Endometrium (tissue), 2 donors: ENCODE data around the gene ATXN1.

Experiments
- FAIRE-seq: peaks from 2 replicates; lab custom pipeline; 2012; peaks lifted over from hg19 to GRCh38; lab: Jason Lieb, UNC
- donor health status: control.
- donor health status: control.

Gene ATXN1

GRCh38 chr6:16742116-16742515, 19.1 kb downstream of the ATXN1 start:
- FAIRE-seq: peak; percentile 65

GRCh38 chr6:16741112-16742016, 19.9 kb downstream of the ATXN1 start:
- FAIRE-seq: no peak

DNA sequence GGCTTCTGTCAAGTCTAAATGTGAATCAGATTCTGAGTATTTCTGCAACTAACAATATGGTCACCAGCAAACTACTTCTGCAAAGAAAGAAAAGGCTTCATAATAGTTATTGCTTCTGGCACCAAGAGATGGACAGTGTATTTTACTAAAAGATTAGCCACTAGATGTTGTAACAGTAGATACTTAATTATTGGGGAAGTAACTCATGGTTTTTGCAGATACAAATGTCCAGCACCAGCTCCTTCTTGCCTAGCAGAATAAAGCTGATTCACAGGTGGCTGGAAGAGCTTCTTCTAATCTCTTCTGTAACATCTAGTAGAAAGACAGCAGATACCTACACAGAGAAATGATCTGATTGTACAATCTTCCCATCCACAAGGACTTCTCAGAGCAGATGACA, 21.2 kb downstream of the ATXN1 start:
- FAIRE-seq: no peak

- FAIRE-seq: no peak
Observed at GRCh38 chr6:16739329-16739801, 21.9 kb downstream of the ATXN1 start.

- FAIRE-seq: no peak
Observed at GRCh38 chr6:16737925-16738324, 23.3 kb downstream of the ATXN1 start.

DNA sequence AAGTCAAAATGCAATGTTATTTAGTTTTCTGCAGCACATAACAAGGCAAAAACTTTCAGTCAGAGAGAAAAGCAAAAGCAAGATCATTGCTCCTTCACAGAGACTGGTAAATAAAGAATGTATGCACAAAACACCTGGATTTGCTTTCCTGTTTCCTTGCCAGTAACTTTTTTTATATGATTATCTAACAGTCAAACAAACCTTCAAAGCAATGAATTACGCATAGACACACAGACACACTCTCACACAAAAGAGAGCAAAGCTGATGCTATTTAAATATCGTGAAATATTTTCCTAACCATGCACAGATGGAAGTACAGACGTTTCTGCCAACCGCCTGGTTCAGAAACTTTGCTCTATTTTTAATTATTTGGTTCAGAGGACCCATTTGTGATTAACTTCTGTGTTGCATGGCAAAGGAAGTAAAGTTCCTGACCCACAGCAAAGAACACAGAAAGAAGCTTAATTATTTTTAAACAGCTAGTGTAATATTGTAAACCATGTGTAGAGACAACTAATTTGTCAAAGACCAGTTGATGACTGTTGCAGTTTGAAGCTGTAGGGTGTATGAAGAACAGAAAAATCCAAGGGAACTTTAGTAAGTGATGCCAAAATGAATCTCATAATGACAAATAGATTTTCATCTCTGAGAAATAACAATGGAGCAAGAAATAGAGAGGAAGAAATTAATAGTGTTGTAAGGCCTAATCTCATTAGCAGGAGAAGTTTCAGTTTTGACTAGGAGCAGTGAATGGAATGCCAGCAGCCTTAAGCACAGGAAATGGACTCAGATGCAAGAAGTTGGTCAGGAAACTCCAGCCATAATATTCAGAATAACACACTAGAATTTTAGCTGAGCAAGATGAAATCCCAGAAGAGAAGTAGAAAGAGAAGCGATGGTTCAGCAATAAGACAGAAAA, 24.1 kb downstream of the ATXN1 start:
- FAIRE-seq: peak; percentile 58

- FAIRE-seq: no peak
Observed at GRCh38 chr6:16735014-16735413, 26.2 kb downstream of the ATXN1 start.

DNA sequence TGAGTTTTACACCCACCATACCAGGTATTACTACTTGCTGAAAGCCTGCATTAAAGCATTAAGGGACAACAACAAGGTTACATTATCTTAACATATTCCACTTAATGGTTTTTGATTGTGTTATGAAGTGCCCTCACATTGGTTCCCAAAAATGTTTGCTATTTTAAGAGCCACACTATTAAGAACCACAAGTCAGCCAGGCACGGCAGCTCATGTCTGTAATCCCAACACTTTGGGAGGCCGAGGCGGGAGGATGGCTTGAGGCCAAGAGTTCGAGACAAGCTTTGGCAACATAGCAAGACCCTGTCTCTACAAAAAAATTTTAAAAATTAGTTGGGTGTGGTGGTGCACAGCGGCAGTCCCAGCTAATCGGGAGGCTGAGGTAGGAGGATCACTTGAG, 28.2 kb downstream of the ATXN1 start:
- FAIRE-seq: no peak

- FAIRE-seq: peak; percentile 35
Observed at GRCh38 chr6:16731478-16732051, 29.7 kb downstream of the ATXN1 start.

GRCh38 chr6:16730738-16731477, 30.4 kb downstream of the ATXN1 start:
- no peak for FAIRE-seq

GRCh38 chr6:16729744-16730143, 31.5 kb downstream of the ATXN1 start:
- no peak for FAIRE-seq

DNA sequence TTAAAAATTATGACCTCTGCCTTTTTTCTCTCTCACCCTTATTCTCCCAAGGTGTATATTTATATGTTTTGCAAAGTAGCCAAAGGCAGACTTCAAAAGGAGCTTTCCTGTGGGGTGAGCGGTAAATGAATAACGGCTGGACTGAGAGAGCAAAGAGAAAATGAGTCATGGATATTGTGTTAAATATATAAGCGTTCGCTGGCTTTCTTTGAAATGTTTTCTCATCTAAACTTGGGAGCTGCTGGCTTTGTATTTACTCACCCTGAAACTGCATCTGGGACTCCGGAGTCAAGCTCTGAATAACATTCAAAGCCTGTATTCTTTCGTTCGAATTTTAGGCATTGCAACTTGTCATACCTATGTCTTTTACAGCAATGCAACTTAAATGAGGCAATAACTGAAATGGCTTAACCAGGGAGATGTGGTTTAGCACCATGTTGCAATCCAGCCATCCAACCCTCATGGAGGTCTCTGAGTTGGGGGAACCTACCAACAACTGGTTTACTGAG, 32.0 kb downstream of the ATXN1 start:
- no peak for FAIRE-seq

DNA sequence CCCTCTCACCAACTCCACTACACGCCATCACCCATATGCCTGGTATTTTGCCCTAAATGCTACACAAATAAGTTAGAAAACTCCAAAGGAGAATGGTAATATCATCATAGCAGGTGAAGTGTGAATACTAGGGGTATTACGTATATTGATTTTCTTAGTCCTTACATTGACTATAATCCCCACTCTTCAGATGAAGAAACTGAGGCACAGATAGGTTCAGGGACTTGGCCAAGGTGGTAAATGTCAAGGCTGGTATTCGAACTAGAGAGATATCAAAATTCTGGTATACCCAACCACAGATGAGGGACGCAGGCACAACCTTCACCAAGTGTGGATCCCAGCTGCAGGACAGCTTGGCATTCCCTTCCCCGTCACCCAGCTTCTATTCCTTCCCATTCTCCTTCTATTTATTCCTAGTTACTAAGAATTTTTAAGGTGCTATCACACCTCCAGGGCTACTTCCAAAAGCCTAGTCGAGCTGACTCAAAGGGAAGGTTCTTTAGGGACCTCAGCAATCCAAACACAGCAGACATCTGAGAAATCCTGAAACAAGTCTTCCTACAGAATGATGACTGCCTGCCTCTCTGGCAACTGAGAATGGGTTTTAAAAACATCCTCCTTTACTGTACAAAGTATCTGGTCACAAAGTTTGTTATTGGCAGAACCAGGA, 32.6 kb downstream of the ATXN1 start:
- no peak for FAIRE-seq

DNA sequence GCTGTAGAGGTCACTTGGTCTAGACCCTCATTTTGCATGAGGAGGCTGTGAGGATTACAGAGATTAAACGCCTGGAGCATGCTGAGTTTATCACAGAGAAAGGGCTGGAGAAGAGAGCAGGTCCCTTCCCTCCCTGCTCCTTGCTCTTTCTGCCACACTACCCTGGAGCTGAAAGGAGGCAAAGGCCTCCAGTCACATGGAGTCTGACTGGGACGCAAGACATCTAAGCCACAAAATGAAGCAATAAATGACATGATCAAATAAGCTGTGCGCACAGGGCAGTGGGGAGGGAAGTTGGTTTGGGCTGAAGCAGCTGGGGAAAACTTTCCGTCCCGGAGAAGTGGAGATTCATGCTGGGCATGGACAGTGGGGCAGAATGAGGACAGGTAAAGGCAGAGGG, 33.3 kb downstream of the ATXN1 start:
- no peak for FAIRE-seq

- FAIRE-seq: peak; percentile 97
Observed at GRCh38 chr6:16725145-16725864, 36.0 kb downstream of the ATXN1 start.

- peak; percentile 81 for FAIRE-seq
Observed at GRCh38 chr6:16723826-16724225, 37.4 kb downstream of the ATXN1 start.

GRCh38 chr6:16723402-16723801, 37.9 kb downstream of the ATXN1 start:
- FAIRE-seq: no peak

DNA sequence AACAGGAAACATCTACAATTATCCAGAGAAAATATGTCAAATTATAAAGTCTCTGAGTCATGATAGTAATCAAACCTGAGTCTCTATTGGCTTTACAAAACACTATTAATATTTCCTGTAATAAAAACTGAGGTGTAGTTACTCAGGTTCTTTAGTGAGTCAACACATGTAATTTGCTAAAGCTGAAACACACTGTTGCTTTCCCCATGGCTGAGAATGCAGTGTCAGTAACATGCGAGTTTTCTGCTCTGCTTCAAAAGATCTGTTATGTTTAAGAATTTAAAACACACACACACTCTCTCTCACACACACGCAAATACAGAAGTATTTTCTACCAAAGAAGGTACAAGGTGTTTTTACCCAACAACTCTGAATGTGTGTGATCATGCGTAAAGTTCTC, 38.6 kb downstream of the ATXN1 start:
- no peak for FAIRE-seq

DNA sequence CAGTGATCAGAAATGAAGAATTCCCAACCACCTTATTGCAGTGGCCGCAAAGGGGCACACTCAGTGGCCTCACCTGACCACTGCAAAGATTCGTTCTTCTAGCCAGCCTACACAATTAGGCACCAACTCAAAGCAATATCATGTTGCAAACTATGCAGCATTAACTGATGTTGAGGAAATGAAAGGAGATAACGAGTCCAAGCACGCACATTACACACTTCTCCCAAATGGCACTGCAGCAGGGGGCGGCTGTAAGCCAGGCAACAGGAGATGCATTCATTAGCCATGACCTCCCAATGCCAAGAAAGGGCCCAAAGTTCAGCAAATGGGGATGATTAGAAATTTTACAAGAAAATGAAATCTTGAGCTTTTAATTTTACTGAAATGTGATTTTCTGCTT, 39.3 kb downstream of the ATXN1 start:
- FAIRE-seq: no peak

- FAIRE-seq: no peak
Observed at GRCh38 chr6:16720861-16721260, 40.4 kb downstream of the ATXN1 start.
